MCF 10A (cell line): Measurements from ENCODE around the gene ERCC6L2. TPM values are rescaled to one million over a fixed set of nuclear protein-coding genes. Genes with fewer than 3 reads are reported as not detected.

Experiments used
- BruUV-seq: library from RNA; stranded (reverse); fragments of 400-500 nt; replicated peaks from 2 replicates; lab custom pipeline; 2021; lab: Mats Ljungman, UMichigan
- CTCF ChIA-PET: fragments of 300-600 bp; sonication (Branson Sonifier 250); formaldehyde crosslinking; extraction: SDS; loops from one replicate; lab custom pipeline; 2021; ENCODE audit warnings: antibody characterized with exemption, inconsistent platforms; lab: Yijun Ruan, JAX
- POLR2A ChIA-PET: fragments of 300-600, 350-650 bp; sonication (Branson Sonifier 250); formaldehyde crosslinking; extraction: SDS; loops from one replicate; lab custom pipeline; 2020; ENCODE audit warnings: antibody characterized with exemption, inconsistent platforms; lab: Yijun Ruan, JAX
- DNase-seq: peaks from one replicate; pipeline ENCODE4 v3.0.0-alpha.2; 2018; ENCODE audit not compliant: unreplicated experiment
- H3K27ac Mint-ChIP-seq: one replicate; pipeline ENCODE4 v1.8.0; 2022; ENCODE audit warnings: mild to moderate bottlenecking, low read depth, mixed read lengths; ENCODE audit not compliant: unreplicated experiment
- H3K27me3 Mint-ChIP-seq: one replicate; pipeline ENCODE4 v1.8.0; 2022; ENCODE audit warnings: mixed read lengths; ENCODE audit not compliant: insufficient read depth, unreplicated experiment
- H3K36me3 Mint-ChIP-seq: one replicate; pipeline ENCODE4 v1.8.0; 2022; ENCODE audit warnings: mild to moderate bottlenecking, moderate library complexity, mixed read lengths; ENCODE audit not compliant: insufficient read depth, unreplicated experiment
- H3K4me1 Mint-ChIP-seq: one replicate; pipeline ENCODE4 v1.8.0; 2022; ENCODE audit warnings: mixed read lengths; ENCODE audit not compliant: insufficient read depth, unreplicated experiment
- H3K4me3 Mint-ChIP-seq: one replicate; pipeline ENCODE4 v1.8.0; 2022; ENCODE audit warnings: mild to moderate bottlenecking, moderate library complexity, mixed read lengths; ENCODE audit not compliant: unreplicated experiment
- H3K9me3 Mint-ChIP-seq: one replicate; pipeline ENCODE4 v1.8.0; 2022; ENCODE audit warnings: mixed read lengths; ENCODE audit not compliant: unreplicated experiment
- CTCF ChIP-seq: fragments of 200-600 bp; IDR thresholded peaks from one replicate; pipeline ENCODE4 v1.8.0; 2022; ENCODE audit warnings: antibody characterized with exemption, mild to moderate bottlenecking; ENCODE audit not compliant: unreplicated experiment
- intact Hi-C: fragments of 100-400 bp; cut with micrococcal nuclease; formaldehyde crosslinking; loops from 2 replicates; pipeline ENCODE4 v1.14.1; 2022
- total RNA-seq: library from RNA; stranded (reverse); gene quantifications from 2 replicates; pipeline ENCODE4 v1.2.3, GENCODE V29; 2022

The ERCC6L2 gene
- total RNA-seq, 1 experiment from 2014 or later = 26.9 TPM

DNA sequence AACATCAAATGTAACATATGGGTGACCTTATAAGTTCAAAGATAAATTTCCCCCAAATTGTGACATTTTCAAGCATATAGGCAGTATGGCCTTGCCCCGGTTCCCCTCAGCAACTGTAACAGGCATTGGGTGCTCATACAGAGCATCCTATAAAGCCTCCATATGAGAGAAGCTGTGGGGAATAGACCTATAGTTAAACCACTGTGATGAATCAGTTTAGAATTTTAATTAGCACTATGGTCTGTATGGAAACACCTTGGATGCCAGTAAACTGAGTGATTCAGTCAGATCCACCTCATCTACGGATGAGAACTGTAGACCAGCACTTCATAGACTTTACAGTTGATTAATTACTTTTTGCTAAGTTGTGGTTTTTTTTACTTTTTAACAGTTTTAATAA is 79.4 kb downstream of the ERCC6L2 start:
- no TSS peak for BruUV-seq
- TF ChIP-seq CTCF = no peak
- no peaks in the 10 kb centered on the region for H3K27me3 Mint-ChIP-seq
- H3K9me3 Mint-ChIP-seq = peaks cover 8% of the 10 kb centered on the region
- H3K27ac Mint-ChIP-seq = no peak overlapping the region
- intact Hi-C loops = no loop called here
- DNase-seq = no peak
- CTCF ChIA-PET = no interaction called here
- H3K4me3 Mint-ChIP-seq = no peak overlapping the region
- POLR2A ChIA-PET = no interaction called here
- H3K36me3 Mint-ChIP-seq = peaks cover 6% of the 10 kb centered on the region
- H3K4me1 Mint-ChIP-seq = no peaks in the 10 kb centered on the region

DNA sequence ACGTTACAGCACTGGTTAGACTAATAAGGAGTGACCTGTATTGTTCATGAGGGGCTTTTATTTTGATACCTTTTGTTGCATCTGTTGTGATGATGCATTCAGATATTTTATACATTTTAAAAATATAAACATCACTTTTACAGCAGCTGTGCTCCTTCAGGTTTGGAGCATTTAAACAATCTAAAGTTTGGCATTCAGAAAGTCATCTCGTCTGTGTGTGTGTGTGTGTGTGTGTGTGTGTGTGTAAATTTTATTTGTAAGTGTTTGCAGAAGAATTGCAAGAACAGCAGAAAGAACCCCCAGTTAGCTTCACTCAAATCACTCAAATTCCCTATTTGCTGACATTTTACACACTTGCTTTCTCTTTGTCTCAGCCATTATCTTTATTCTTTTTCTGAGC is 87.4 kb downstream of the ERCC6L2 start:
- POLR2A ChIA-PET = no interaction called here
- no peak overlapping the region for H3K4me3 Mint-ChIP-seq
- H3K27ac Mint-ChIP-seq = no peak overlapping the region
- no peak for DNase-seq
- CTCF ChIA-PET = no interaction called here
- H3K27me3 Mint-ChIP-seq = no peaks in the 10 kb centered on the region
- H3K36me3 Mint-ChIP-seq = no peaks in the 10 kb centered on the region
- no peaks in the 10 kb centered on the region for H3K4me1 Mint-ChIP-seq
- no peak for TF ChIP-seq CTCF
- no peaks in the 10 kb centered on the region for H3K9me3 Mint-ChIP-seq
- no TSS peak for BruUV-seq
- intact Hi-C loops = no loop called here

DNA sequence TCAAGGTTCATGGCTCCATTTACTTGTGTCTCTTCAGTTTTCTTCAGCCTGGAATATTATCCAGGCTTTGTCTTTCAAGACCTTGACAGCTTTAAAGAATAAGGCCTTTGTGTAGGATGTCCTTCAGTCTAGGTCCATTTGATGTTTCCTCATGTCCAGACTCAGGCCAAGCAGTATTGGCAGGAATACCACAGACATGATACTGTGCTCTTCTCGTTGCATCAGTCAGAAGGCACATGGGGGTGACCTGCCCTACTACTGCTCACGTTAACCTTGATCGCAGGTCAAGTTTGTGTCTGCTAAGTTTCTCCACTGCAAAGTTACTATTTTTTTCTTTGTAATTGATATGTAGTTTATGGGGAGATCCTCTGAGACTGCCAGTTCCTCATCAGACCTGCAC is 88.2 kb downstream of the ERCC6L2 start:
- POLR2A ChIA-PET = no interaction called here
- CTCF ChIA-PET = no interaction called here
- Mint-ChIP-seq H3K36me3 (no peaks in the 10 kb centered on the region), H3K27me3 (no peaks in the 10 kb centered on the region), H3K9me3 (no peaks in the 10 kb centered on the region), H3K27ac (no peak overlapping the region), H3K4me1 (no peaks in the 10 kb centered on the region), H3K4me3 (no peak overlapping the region)
- intact Hi-C loops = no loop called here
- no peak for DNase-seq
- no peak for TF ChIP-seq CTCF
- no TSS peak for BruUV-seq

DNA sequence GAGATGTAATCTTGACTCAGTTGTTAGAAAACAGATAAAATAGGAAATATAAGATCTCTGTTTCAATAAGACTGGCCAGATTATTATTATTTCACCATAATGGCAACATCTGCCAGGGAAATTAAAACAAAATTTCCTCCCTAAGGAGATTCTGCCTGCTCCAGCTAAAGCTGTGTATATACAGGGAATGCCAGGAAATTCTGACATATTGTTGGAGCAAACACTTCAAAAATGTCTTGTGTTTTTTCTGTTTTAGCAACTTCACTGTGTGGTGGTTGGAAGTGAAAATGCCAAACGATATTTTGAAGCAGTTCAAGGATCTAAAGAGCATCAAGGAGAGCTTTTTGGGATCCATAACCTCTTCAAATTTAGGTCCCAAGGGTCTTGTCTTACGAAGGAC is 90.8 kb downstream of the ERCC6L2 start:
- DNase-seq = no peak
- Mint-ChIP-seq H3K27me3 (no peaks in the 10 kb centered on the region), H3K36me3 (peaks cover 10% of the 10 kb centered on the region), H3K9me3 (no peaks in the 10 kb centered on the region), H3K4me1 (no peaks in the 10 kb centered on the region), H3K4me3 (no peak overlapping the region), H3K27ac (no peak overlapping the region)
- CTCF ChIA-PET = no interaction called here
- no peak for TF ChIP-seq CTCF
- intact Hi-C loops = no loop called here
- no TSS peak for BruUV-seq
- POLR2A ChIA-PET = no interaction called here
